Measurements from ENCODE around the gene KCNH2. TPM values are rescaled to one million over a fixed set of nuclear protein-coding genes. Genes with fewer than 3 reads are reported as not detected.

KCNH2 gene
- total and polyA plus RNA-seq, 12 donors, result 50.2 to 126 (median 78.4) TPM

DNA sequence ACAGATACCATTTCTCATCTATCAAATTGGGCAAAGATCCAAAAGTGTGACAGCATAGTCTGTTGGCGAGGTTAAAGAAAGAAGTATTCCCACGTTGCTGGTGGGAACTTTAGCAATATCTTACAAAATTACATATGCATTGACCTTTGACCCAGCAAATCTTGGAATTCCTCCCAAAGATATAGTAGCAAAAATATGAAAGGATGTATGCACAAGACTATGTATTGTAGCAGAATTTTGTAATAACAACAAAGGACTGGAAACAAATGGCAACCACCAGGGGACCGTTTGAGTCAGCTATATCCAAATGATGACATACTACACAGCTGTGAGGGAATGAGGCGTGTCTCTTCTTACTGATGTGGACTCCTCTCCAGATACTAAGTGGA is 50.2 kb downstream of the KCNH2 start:
- Histone ChIP-seq H3K27ac (no peak overlapping the region), H3K9me3 (no peaks in the 10 kb centered on the region), H3K4me3 (no peak overlapping the region), H3K36me3 (no peaks in the 10 kb centered on the region), H3K4me1 (no peaks in the 10 kb centered on the region), H3K27me3 (peaks cover 0 to 9% (median 7%) of the 10 kb centered on the region in 7 donors)
- TF ChIP-seq CTCF (IDR thresholded peaks at IDR 0.05), result no peak
- no peak for DNase-seq
- WGBS, 2 donors, result 44 to 50% methylated on average over 4 of the region's 4 CpGs
- no peak for ATAC-seq
- intact Hi-C loops (cut with DNase I), result no loop called here

DNA sequence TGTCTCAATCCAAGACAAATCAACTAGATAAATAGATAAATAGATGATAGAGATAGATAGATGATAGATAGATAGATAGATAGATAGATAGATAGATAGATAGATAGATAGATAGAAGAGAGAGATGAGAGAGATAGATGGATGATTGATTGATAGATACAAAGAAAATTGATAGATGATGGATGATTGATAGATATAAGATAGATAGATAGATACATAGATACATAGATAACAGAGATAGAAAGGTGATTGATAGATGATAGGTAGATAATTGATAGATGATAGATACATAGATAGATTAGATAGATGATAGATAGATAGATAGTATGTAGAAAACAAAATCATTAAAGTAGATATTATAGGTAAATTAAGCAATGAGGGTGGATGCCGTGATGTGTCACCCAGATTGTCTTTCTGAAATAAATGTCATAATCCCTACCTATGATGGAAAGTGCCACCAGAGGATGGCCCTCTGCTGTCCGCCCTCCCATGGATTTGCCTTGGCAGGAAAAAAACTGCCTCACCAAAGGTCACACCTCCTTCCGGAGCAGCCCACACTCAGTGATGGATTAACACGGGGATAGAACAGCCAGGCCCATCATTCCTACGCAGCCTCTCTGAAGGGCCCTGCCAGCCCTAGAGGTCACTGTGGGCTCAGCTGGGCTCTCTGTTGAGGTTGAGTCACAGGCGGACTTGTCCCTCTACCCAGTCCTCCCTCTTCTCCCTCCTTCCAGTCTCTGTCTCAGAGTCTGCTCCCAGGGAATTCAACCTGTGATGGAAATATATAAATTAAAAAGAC is 50.8 kb downstream of the KCNH2 start:
- Histone ChIP-seq H3K36me3 (no peaks in the 10 kb centered on the region), H3K27ac (no peak overlapping the region), H3K27me3 (peaks cover 0 to 9% (median 3%) of the 10 kb centered on the region in 7 donors), H3K4me1 (no peaks in the 10 kb centered on the region), H3K4me3 (no peak overlapping the region), H3K9me3 (no peaks in the 10 kb centered on the region)
- intact Hi-C loops (cut with DNase I), result no loop called here
- no peak for ATAC-seq
- WGBS, 2 donors, result 65 to 73% methylated on average over 6 of the region's 6 CpGs
- TF ChIP-seq CTCF (IDR thresholded peaks at IDR 0.05), result no peak
- no peak for DNase-seq

DNA sequence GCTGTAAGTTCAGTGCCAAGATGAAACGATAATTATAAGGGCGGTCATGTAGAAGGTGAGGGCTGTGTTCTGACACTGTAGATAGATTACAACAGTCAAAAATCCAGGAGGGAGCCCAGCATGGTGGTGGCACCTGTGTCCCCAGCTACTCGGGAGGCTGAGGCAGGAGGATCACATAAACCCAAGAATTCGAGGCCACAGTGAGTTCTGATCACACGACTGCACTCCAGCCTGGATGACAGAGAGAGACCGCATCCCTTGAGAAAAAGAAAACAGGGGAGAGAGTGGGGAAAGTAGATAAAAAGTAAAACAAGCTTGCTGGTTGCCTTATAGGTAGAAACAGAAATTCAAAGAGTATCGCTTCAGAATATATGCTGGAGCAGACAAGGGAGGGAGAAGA is 52.1 kb downstream of the KCNH2 start:
- Histone ChIP-seq H3K9me3 (no peaks in the 10 kb centered on the region), H3K36me3 (no peaks in the 10 kb centered on the region), H3K4me3 (no peak overlapping the region), H3K4me1 (no peaks in the 10 kb centered on the region), H3K27me3 (peaks cover 0 to 11% (median 2%) of the 10 kb centered on the region in 7 donors), H3K27ac (no peak overlapping the region)
- intact Hi-C loops (cut with DNase I), result no loop called here
- ATAC-seq (no peak), DNase-seq (no peak)
- no peak for TF ChIP-seq CTCF (IDR thresholded peaks at IDR 0.05)
- WGBS, 2 donors, result 88 to 89% methylated on average over 7 of the region's 7 CpGs

GRCh38 chr7:150924369-150924781 is 53.7 kb downstream of the KCNH2 start:
- Histone ChIP-seq H3K36me3 (no peaks in the 10 kb centered on the region), H3K27ac (no peak overlapping the region), H3K4me1 (peaks cover 0 to 3% (median 0%) of the 10 kb centered on the region in 9 donors), H3K4me3 (no peak overlapping the region), H3K27me3 (peaks cover 0 to 19% (median 4%) of the 10 kb centered on the region in 7 donors), H3K9me3 (no peaks in the 10 kb centered on the region)
- intact Hi-C loops (cut with DNase I), result no loop called here
- DNase-seq (no peak), ATAC-seq (peak in 1 of 8 donors; percentile 44)
- 53 to 67% methylated on average over 10 of the region's 10 CpGs for WGBS, 2 donors
- no peak for TF ChIP-seq CTCF (IDR thresholded peaks at IDR 0.05)
